NCI-H2171 (cell line): ENCODE results near the gene URI1.
"Not testable (repeated sequence)": the region's sequence is repeated elsewhere in the genome, so short reads cannot be mapped to it uniquely, and the experiment has no call there.

Source experiments
- DNase-seq: peaks from one replicate; lab custom pipeline; 2025; lab: John Stamatoyannopoulos, UW

Gene URI1

GRCh38 chr19:29942404-29943261 lies 594 bp downstream of the URI1 start:
- DNase-seq: peak; percentile 74

DNA sequence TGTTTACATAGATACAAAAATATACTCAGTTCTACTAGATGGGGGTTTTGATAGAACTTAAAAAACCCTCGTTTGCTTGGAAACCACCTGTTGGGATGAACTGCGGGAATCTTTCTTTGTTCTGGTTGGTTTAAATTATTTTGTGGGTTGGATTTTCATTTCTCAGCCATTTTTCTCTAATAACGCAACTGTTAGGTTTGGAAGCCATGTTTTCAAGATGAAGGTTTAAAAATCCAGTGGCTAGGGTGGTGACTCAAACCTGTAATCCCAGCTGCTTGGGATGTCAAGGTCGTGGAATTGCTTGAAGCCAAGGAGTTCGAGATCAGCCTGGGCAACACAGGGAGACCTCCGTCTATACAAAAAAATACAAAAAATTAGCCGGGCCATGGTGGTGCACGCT lies 1.6 kb downstream of the URI1 start:
- DNase-seq: no peak

DNA sequence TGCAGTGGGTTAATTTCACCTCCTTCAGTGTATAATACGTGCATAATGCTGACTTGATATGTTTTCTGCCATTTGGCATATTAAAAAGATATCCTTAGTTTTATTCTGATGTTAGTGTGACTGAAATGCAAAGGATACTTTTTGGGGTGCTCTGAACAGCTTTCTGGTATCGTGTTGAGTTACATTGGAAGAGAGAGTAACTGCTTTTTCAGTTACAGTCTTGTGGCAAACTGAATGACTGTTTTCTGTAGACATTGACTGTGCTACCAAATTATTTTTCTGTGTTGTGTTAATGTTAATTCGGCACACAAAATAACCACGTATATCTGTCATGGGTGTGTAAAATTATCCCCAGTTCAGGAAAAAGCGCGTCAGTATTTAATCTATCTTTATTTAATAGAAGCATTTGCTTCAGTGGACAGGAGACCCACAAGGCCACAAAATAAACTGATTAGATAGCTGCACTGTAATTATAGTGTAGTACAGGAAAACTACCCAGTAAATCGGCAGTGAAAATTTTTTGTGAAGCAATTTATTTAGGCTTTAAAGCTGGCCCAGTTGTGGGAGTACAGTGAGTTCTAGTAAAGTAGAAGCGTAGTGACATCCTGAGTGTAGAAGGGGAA lies 2.5 kb downstream of the URI1 start:
- no peak for DNase-seq

DNA sequence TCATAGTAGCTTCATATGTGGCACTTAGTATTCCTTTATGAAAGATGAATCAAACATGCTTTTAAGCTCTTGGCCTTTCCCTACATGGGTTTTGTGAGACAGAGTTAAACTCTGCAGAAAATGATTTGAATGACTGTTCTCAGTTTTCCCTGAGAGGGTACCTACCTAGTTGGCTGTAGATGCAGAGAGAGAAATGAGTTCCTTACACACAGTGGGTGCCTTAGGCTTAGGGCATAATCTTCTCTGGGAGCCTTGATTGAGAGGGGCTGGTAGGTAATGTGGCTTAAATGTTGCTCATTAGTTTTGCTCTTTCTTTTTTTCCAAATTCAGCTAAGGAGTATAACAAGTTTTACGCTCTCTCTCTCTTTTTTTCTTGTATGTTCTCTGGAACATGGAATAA lies 3.0 kb downstream of the URI1 start:
- DNase-seq: no peak

DNA sequence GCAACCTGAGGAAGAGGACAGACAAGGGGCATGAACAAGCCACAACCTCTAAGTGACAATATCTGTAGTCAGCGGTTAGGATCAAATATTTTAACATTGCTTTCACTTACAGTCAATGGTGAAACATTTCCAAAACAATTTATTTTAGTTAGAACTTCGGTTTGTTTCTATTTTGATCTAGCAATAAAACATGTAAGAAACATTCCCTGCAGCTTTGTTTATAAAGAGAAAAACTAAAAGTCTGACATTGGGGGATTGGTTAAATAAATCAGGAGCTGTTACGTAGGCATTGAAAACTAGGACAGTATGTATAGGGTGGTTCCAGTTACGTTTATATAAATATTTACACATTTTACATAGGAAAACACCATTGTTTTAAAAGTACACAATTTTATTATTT lies 3.4 kb downstream of the URI1 start:
- no peak for DNase-seq

DNA sequence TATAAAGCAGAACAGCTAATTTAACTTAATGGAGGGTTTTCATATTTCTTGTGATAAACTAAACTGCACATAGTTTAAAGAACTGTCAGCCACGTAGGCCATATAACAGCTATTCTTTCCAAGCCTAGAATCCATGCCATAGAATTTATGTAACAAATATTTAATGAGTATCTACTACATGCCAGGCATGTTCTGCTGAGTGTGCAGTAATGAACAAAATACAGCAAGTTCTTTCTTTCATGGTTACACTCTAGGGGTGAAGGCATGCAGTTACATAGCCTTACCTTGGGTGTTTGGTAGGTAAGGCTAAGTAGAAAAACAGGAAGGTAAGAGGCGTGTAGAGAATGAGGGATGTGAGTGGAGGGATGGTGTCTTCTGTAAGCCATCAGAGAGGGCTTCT lies 4.6 kb downstream of the URI1 start:
- no peak for DNase-seq

DNA sequence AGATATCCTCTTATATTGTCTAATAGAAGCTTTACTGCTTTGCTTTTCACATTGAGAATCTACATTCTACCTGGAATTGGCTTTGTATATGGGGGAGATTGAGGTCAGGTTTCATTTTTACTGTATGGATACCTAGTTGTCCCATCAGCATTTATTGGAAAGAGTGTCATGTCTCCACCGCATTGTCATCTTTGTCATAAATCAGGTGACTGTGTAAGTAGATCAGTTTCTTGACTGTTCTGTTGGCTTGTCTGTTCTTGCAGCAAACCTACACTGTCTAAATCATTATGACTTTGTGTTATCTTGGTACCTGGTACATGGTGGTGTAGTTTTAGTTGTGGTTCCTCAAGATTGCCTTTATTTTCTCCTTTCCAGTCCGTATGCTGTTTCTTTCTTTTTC lies 5.8 kb downstream of the URI1 start:
- no peak for DNase-seq

GRCh38 chr19:29948759-29949470 lies 6.9 kb downstream of the URI1 start:
- not testable (repeated sequence) for DNase-seq

GRCh38 chr19:29952177-29952576 lies 10.1 kb downstream of the URI1 start:
- no peak for DNase-seq

GRCh38 chr19:29952646-29953045 lies 10.6 kb downstream of the URI1 start:
- no peak for DNase-seq

- no peak for DNase-seq
Measured at GRCh38 chr19:29953352-29954247, 11.6 kb downstream of the URI1 start.

GRCh38 chr19:29956855-29957254 lies 14.8 kb downstream of the URI1 start:
- DNase-seq: no peak

GRCh38 chr19:29961311-29961710 lies 19.3 kb downstream of the URI1 start:
- no peak for DNase-seq

- no peak for DNase-seq
Measured at GRCh38 chr19:29962793-29963192, 20.8 kb downstream of the URI1 start.

DNA sequence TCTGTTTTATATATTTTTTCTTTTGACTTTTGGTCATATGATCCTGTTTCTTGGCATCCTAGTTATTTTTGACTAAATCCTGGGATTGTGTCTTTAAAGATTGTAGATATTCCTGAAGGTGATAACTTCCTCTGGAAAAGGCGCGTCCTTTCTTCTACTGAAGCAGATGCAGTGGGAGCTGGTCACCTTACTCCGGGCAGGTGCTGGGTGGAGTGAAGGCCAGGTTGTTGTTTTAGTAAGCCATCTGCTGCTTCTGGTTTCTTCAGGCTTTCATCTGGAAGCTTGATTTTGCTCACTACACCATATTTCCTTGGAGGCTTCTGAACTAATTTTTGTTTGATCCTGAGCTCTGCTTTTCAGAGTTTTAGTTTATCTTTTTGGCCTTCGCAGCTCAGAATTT lies 21.5 kb downstream of the URI1 start:
- DNase-seq: peak; percentile 68

DNA sequence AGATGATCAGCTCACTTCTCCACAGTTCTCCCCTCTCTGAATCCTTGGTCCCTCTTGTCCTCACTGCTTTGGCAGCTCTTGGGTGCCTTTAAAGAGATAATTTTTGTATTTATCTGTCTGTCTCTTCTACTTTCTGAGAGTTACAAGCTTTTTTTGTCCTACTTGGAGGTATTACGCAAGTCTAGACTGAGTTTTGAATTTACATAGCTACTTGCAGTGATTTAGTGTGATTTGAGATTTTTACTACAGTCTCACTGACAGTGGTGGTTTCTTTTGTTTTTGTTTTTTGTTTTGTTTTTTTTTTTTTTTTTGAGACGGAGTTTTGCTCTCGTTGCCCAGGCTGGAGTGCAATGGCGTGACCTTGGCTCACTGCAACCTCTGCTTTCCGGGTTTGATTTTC lies 22.1 kb downstream of the URI1 start:
- no peak for DNase-seq

GRCh38 chr19:29965492-29965891 lies 23.5 kb downstream of the URI1 start:
- DNase-seq: no peak

DNA sequence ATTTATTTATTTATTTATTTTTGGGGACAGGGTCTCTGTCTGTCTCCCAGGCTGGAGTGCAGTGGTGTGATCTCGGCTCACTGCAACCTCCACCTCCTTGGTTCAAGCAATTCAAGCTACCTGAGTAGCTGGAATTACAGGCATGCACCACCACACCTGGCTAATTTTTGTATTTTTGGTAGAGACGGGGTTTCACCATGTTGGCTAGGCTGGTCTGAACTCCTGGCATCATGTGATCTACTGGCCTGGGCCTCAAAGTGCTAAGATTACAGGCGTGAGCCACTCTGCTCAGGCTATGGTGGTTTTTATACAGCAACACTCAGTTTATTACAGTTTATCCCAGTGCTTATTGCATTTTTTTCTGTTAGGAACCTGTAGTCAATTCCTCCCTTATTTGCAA lies 24.1 kb downstream of the URI1 start:
- not testable (repeated sequence) for DNase-seq

DNA sequence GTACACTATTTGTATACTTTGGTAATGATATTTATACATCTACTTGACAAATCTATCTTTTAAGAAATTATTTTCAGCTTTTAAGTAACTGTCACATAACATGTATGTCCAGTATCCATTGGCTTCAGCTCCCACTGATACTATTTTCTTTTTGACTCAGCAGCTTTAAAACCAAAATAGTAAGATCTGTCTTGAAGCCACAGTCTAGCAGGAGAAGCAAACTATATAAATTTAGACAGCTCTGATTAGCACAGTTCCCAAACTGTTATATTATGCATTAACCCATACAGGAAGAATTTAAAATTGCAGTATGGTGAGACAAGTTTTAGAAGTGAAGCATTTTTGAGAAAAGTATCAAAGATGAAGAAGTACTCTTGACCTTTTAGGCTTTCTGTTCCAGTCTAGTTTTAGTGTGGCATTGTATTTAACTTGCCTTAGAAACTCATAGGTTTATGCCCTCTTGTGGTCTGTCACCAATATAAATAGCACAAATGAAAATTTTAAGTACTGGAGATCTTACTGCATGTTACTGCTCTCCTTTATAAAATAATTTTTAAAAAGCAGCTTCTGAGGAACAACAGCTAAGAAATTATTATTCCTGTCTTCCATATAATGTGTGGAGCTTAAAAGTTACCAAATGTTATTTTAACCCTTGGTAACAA lies 24.7 kb downstream of the URI1 start:
- no peak for DNase-seq

DNA sequence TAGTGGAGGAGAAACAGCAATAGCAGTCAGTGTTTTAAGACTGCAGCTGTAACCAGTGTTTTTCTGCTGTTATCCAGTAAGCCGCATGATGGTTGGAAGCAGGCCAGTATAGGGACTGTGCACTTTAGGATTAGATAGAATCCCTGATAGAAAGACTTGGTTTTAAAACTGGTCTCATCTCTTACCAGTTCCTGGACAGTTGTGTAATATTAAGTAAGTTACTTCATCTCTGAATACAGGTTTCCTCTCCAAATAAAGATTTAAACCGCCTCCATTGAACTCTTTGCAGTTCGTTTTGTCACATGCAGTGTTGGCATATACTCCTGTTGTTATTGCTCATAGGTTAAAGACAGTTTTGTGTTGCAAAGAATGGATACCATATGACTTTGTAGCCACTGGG lies 25.6 kb downstream of the URI1 start:
- no peak for DNase-seq

DNA sequence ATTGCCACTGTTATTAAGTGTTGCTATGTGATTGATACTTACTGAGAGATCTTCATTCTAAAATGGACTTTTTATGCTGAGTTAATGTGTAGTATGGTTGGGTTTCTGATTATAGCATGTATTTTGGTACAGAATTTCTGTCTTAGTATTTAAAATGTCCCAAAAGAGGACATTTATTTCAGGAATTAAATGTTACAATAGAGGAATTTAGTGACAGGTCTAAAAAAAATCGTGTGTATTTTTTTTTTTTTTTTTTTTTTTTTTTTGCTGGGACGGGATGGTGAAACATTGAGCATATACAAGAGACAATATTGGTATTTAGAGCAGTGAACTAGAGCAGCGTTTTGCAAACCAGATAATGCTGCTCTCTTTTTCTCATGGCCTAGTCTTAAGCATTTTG lies 27.9 kb downstream of the URI1 start:
- no peak for DNase-seq

GRCh38 chr19:29971002-29971401 lies 29.0 kb downstream of the URI1 start:
- no peak for DNase-seq
